ENCODE data around the gene TMEM218.
"Not testable (repeated sequence)": the region's sequence is repeated elsewhere in the genome, so short reads cannot be mapped to it uniquely, and the experiment has no call there.

Gene TMEM218

DNA sequence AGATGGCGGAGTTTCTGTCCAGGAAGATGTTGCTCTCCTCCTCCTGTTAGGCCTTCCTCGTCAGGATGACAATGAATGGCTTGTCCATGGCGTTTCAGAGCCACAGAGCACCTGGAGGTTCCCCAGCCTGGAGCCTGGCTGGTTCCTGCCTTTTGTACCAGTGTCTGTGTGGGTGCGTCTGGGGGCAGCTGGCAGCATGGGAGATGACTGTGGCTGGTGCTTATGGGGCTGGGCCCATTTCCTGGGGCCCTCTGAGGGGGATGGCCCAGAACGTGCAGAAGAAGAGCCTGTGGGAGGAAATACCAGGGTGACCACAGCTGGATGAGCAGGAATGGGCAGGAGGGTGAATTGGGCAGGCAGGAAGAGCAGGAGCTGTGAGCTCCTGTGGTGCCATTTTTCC, 41.6 kb downstream of the TMEM218 start:
- Mint-ChIP-seq H3K4me3 (no peak overlapping the region), H3K27me3 (peaks cover 27% of the 10 kb centered on the region)
- no peak for DNase-seq

DNA sequence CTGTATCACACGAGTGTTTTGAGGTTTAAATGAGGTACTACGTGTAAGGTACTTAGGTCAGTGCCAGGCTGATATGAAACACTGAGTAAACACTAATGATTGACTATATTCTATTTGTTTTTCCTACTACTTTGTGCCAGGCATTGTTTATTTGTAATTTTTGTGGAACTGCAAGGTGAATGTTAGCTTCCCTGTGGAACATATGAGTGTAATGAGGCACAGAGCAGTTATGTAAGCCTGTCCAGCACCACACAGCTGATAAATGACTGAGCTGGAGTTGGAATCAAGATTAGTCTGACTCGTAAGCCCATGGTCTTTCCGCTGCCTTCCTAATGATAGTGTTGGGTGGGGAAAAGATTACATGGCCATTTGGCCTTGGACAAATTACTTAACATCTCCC, 42.4 kb downstream of the TMEM218 start:
- Mint-ChIP-seq H3K4me1 (peaks cover 30% of the 10 kb centered on the region), H3K27ac (no peak overlapping the region), H3K9me3 (no peaks in the 10 kb centered on the region), H3K36me3 (ENCODE audit: low read depth) (no peaks in the 10 kb centered on the region), H3K27me3 (peaks cover 35% of the 10 kb centered on the region), H3K4me3 (no peak overlapping the region)
- DNase-seq, result no peak
- no peak for ATAC-seq

More for the DNA sequence above, 41.6 kb downstream of the TMEM218 start:
- no peak for ATAC-seq
- no peak overlapping the region for H3K27ac Mint-ChIP-seq
- no peaks in the 10 kb centered on the region for H3K9me3 Mint-ChIP-seq
- H3K36me3 Mint-ChIP-seq (ENCODE audit: low read depth), result no peaks in the 10 kb centered on the region
- H3K4me1 Mint-ChIP-seq, result peaks cover 28% of the 10 kb centered on the region

DNA sequence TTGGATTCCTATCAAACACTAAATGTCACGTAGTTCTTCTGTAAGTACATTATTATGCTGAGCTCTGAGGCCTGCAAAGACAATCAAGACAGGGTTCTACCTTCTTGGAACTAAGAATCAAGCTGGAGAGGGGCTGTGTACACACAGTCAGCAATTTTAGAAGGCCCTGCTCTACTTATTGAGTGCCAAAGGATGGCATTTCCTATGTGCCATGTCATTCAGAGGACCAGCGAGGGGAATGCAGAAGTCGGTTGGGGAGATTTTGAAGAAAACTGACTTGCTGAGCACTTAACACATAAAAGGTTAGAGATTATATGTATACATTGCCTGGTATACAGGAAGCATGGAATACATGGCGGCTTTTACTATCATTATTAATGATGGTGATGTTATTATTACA, 43.1 kb downstream of the TMEM218 start:
- ATAC-seq (no peak), DNase-seq (no peak)
- Mint-ChIP-seq H3K27ac (no peak overlapping the region), H3K9me3 (no peaks in the 10 kb centered on the region), H3K4me3 (no peak overlapping the region), H3K27me3 (peaks cover 40% of the 10 kb centered on the region), H3K4me1 (peaks cover 34% of the 10 kb centered on the region), H3K36me3 (ENCODE audit: low read depth) (no peaks in the 10 kb centered on the region)

DNA sequence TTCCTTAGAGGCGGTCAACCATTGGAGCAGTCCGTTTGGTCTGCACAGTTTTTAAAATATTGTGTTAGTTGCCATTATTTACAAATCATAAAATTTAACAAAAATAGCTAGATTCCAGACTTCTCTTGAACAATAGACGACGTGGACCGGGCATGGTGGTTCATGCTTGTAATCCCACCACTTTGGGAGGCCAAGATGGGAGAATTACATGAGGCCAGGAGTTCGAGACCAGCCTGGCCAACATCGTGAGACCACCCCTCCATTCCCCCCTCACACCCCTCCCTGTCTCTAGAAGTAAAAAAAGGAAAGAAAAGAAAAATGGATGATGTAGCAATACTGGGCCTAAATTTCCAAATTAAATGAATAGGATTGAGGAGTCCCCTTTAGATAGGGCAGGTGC, 47.4 kb downstream of the TMEM218 start:
- H3K4me1 Mint-ChIP-seq, result peaks cover 20% of the 10 kb centered on the region
- ATAC-seq (no peak), DNase-seq (no peak)
- no peaks in the 10 kb centered on the region for H3K9me3 Mint-ChIP-seq
- H3K4me3 Mint-ChIP-seq, result peak overlapping the region; percentile 12
- H3K27me3 Mint-ChIP-seq, result peaks cover 44% of the 10 kb centered on the region
- H3K36me3 Mint-ChIP-seq (ENCODE audit: low read depth), result no peaks in the 10 kb centered on the region
- no peak overlapping the region for H3K27ac Mint-ChIP-seq

DNA sequence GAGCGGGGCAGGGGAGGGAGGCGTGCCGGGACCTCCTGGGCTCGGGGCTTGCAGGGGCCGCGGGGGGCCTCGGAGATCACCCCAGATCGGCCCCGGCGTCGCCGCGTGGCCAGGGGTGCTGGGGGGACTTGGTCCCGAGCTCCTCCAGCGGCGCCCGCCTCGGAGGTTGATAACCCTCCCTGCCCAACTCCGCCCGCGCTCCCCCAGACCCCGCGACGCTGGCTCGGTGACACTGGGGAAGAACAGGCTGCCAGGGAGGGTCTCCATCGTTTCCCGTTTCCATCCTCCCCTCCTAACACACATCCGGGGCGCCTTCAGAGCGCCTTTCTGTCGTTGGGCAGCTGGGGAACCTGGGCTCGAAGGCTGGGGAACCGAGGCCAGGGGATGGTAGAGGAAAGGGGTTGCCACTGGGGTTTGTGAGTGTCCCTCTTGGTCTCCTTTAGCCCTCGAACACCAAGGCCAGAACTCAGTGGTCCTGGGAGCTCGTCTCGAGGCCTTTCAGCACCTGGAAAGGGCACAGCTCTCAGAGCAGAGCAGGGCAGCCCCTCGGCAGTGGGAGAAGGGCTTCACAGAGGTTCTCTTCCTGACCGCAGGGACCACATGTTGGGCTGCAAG, 47.9 kb downstream of the TMEM218 start:
- Mint-ChIP-seq H3K27ac (no peak overlapping the region), H3K4me1 (peaks cover 20% of the 10 kb centered on the region), H3K4me3 (peak overlapping the region; percentile 28), H3K36me3 (ENCODE audit: low read depth) (no peaks in the 10 kb centered on the region), H3K9me3 (no peaks in the 10 kb centered on the region), H3K27me3 (peaks cover 43% of the 10 kb centered on the region)
- DNase-seq (no peak), ATAC-seq (peak; percentile 5)

DNA sequence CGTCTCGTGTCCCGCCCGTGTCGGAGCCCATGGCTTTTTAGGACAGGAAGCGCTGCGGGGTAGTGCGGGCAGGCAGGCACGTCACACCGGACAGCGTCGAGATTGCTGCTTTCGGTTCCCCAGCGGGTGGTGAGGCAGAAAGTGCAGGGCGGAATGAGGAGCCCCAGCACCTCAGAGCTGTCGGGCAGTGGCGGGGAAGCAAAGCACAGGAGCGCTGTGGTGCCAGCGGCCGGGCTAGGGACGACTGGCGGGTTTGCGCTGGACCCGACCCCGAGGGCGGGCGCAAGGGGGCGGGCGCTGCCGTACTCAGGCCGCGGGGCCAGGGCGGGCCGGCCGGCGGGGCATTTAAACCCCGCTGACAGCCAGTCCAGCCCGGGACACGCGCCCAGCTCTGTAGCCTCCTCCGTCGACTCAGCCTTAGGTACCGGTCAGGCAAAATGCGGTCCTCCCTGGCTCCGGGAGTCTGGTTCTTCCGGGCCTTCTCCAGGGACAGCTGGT, 48.4 kb downstream of the TMEM218 start, which contains the start of gene SLC37A2:
TSS of gene SLC37A2 (plus strand) at position 375 of the 498 bp plus-strand sequence. CDS start at position 438, 63 bp downstream.
- no peaks in the 10 kb centered on the region for H3K36me3 Mint-ChIP-seq (ENCODE audit: low read depth)
- H3K4me1 Mint-ChIP-seq, result peaks cover 20% of the 10 kb centered on the region
- H3K27me3 Mint-ChIP-seq, result peaks cover 43% of the 10 kb centered on the region
- no peak within 1 kb of the TSS for H3K27ac Mint-ChIP-seq
- H3K4me3 Mint-ChIP-seq, result peak within 1 kb of the TSS; percentile 77
- DNase-seq (peak; percentile 61), ATAC-seq (peak; percentile 91)
- H3K9me3 Mint-ChIP-seq, result no peaks in the 10 kb centered on the region

DNA sequence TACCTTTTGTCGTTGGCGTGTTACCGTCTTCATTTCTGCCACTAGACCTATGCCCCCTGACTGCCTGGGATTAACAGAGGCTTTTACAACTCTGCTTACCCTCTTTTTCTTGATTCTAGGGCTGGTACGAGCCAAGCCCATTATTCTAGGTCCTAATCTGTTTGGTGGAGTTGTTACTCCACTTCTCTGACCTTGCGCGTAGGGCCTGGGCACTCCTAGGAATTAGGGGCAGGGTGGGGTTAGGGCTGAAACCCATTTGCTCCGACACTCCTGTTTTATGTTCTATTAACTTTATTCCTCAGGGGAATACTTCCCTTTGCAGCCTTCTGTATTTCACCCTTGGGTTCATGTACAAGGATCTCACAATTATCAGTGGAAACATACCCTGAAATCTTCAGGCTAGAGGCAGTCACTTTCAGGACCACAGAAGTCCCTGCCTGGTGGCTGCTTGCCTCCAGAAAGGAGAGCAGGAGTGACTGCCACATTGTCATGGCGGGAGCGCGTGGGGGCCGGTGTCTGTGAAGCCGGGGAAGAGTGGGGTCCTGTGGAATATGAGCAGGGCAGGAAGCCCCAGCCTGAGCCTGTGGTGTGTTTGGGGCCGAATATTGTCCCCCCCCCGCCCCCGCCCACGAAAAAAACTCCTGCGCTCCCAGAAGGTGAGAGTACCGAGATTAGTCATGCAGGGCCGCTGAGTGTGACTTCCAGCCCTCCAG, 49.1 kb downstream of the TMEM218 start:
- DNase-seq (no peak), ATAC-seq (peak; percentile 38)
- Mint-ChIP-seq H3K4me3 (peak overlapping the region; percentile 77), H3K27me3 (peaks cover 39% of the 10 kb centered on the region), H3K9me3 (no peaks in the 10 kb centered on the region), H3K4me1 (peaks cover 20% of the 10 kb centered on the region), H3K36me3 (ENCODE audit: low read depth) (no peaks in the 10 kb centered on the region), H3K27ac (no peak overlapping the region)

DNA sequence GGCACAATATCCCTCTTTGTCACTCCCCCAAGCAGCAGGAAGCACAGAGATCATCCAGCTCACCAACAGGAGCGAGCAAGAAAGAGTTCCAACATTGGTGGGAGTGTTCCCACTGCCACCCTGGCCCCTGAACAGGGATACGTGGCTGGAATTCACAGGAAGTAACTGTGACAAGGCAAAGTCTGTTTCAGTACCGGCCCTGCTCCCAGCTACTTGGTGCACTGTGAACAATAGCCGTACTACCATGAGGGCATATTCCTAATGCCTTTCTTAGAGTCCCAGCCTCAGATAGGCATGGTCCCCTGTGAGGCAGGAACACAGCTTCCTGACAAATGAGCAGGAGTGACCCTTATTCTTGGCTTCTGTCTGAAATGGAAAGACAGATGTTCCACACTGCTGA, 50.1 kb downstream of the TMEM218 start:
- ATAC-seq (no peak), DNase-seq (no peak)
- Mint-ChIP-seq H3K4me3 (no peak overlapping the region), H3K36me3 (ENCODE audit: low read depth) (no peaks in the 10 kb centered on the region), H3K27ac (no peak overlapping the region), H3K27me3 (peaks cover 34% of the 10 kb centered on the region), H3K4me1 (peaks cover 20% of the 10 kb centered on the region), H3K9me3 (no peaks in the 10 kb centered on the region)

DNA sequence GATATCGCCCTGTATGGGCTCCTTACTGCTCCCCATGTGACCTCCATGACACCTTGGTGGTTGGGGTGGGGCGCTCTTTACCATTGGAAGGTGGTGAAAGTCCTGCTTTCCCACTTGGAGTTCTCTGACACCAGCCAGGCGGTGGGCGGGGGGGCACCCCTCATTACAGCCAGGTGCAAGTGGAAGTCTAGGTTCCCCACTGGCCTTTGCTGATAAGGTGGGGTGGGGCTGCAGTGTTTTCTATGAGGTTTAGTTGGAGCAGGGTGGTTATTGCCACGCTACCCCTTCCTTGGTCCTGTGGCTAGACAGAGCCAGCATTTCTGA, 53.8 kb downstream of the TMEM218 start:
- no peak overlapping the region for H3K4me3 Mint-ChIP-seq
- peaks cover 8% of the 10 kb centered on the region for H3K4me1 Mint-ChIP-seq
- H3K27me3 Mint-ChIP-seq, result peaks cover 5% of the 10 kb centered on the region

DNA sequence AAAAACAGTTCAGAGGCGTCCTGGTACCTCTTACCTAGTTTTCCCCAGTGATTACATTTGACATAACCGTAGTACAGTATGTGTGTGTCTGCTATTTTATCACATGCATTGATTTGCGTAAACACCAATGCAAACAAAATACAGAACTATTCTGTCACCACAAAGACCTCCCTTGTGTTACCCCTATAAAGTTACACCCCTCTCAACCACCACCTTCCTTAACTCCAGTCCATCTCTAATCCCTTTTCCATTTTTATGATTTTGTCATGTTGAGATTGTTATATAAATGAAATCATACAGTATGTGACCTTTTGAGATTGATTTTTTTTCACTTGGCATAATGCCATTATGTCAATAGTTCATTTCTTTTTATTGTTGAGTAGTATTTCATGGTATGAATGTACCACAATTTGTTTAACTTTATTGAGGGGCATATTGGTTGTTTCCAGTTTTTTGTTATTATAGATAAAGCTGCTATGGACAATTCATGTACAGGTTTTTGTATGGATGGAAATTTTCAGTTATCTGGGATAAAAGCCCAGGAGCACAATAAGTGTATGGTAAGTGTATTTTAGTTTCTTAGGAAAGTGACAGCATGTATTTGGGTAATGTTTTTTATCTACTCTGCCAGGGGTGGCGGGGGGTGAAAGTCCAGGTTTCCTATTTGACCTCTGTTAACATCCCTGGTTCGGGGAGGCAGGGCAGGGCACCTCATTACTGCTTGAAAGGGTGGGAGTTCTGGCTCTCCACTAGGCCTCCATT, 54.3 kb downstream of the TMEM218 start:
- peaks cover 4% of the 10 kb centered on the region for H3K4me1 Mint-ChIP-seq
- ATAC-seq, result no peak
- H3K36me3 Mint-ChIP-seq (ENCODE audit: low read depth), result peaks cover 2% of the 10 kb centered on the region
- H3K27me3 Mint-ChIP-seq, result peaks cover 5% of the 10 kb centered on the region
- no peaks in the 10 kb centered on the region for H3K9me3 Mint-ChIP-seq
- H3K4me3 Mint-ChIP-seq, result no peak overlapping the region
- H3K27ac Mint-ChIP-seq, result no peak overlapping the region
- no peak for DNase-seq

More for the DNA sequence above, 53.8 kb downstream of the TMEM218 start:
- Mint-ChIP-seq H3K27ac (no peak overlapping the region), H3K9me3 (no peaks in the 10 kb centered on the region), H3K36me3 (ENCODE audit: low read depth) (peaks cover 2% of the 10 kb centered on the region)
- no peak for ATAC-seq
- DNase-seq, result no peak

DNA sequence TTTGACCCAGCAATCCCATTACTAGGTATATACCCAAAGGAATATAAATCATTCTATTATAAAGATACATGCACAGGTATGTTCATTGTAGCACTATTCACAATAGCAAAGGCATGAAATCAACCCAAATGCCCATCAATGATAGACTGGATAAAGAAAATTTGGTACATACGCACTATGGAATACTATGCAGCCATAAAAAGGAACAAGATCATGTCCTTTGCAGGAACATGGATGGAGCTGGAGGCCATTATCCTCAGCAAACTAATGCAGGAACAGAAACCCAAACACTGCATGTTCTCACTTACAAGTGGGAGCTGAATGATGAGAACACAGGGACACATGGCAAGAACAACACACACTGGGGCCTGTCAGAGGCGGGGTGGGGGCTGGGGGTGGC, 55.3 kb downstream of the TMEM218 start:
- H3K4me3 Mint-ChIP-seq; H3K27ac Mint-ChIP-seq; H3K9me3 Mint-ChIP-seq; H3K4me1 Mint-ChIP-seq; H3K36me3 Mint-ChIP-seq (ENCODE audit: low read depth); DNase-seq; H3K27me3 Mint-ChIP-seq; ATAC-seq: not testable (repeated sequence)

DNA sequence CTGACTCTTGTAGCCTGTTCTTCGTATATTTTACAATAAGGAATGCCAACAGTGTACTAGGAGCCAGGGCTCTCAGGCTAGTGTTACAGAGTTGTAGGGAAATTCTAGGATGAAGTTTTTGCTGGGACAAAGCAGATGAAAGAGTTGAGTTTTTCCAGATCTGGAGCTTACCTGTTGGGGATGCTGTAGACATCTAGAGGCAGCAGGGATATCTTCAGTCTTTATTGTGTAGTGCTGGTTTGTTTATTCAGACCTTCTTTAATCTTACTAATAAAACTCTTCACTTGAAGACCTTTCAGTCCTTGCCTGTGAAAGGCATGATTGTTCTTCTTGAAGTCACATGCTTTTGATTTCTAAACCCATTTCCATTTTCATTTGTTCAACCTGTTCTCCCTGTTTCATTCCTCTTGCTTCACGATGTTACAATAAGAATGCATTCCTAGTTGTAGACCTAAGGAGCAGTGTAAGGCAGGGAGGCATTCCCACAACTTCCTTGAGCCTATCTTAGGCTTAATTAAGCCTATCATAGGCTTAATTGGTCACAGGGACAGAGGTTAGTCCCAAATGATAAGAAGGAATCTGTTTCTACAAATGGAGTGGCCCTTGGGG, 56.2 kb downstream of the TMEM218 start:
- Mint-ChIP-seq H3K27me3 (peaks cover 2% of the 10 kb centered on the region), H3K36me3 (ENCODE audit: low read depth) (peaks cover 2% of the 10 kb centered on the region), H3K4me3 (no peak overlapping the region), H3K9me3 (no peaks in the 10 kb centered on the region), H3K4me1 (no peaks in the 10 kb centered on the region), H3K27ac (no peak overlapping the region)
- DNase-seq (no peak), ATAC-seq (no peak)

DNA sequence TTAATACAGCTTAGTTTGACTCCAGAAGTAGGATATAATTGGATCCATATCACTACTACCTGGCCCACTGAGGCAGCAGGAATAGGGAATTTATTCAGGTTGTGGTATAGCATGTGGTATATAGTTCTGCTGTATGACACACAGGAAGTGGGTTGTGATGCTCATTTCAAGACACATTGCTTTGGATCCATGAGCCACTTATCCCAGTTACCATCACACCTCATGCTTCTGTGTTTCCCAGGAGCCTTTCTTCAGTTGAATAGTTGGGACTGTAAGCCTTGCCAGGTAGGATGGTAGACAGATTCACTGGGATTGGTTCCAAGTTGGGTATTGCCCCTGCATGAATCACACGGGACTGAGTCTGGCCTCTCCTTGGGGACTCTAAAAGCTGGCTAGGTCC, 58.3 kb downstream of the TMEM218 start:
- no peaks in the 10 kb centered on the region for H3K4me1 Mint-ChIP-seq
- H3K36me3 Mint-ChIP-seq (ENCODE audit: low read depth), result peaks cover 2% of the 10 kb centered on the region
- H3K9me3 Mint-ChIP-seq, result no peaks in the 10 kb centered on the region
- DNase-seq (no peak), ATAC-seq (peak; percentile 71)
- H3K4me3 Mint-ChIP-seq, result no peak overlapping the region
- no peak overlapping the region for H3K27ac Mint-ChIP-seq
- no peaks in the 10 kb centered on the region for H3K27me3 Mint-ChIP-seq

DNA sequence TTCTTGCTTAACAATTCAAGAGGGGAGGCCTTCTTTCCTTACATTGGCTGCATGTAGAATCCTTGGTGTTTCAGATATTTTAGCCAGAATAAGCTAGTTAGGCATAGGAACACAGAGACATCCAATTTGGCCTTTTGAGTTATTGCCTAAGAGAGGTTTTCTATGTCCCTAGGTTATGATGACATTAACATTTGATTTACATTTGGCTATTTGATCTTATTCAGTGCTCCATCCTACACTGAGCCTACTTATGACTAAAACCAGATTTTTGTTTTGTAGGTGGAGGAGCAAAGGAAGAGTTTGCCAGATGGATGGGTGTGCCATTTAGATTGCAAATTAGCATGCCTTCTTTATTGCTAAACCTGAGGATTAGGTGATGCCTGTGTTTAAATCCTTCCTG, 59.4 kb downstream of the TMEM218 start:
- H3K36me3 Mint-ChIP-seq (ENCODE audit: low read depth), result peaks cover 2% of the 10 kb centered on the region
- no peaks in the 10 kb centered on the region for H3K9me3 Mint-ChIP-seq
- no peaks in the 10 kb centered on the region for H3K4me1 Mint-ChIP-seq

More for the DNA sequence above, 59.4 kb downstream of the TMEM218 start:
- Mint-ChIP-seq H3K27me3 (no peaks in the 10 kb centered on the region), H3K27ac (no peak overlapping the region), H3K4me3 (no peak overlapping the region)
- ATAC-seq, result no peak
- no peak for DNase-seq

Data from activated naive CD8-positive, alpha-beta T cell treated with anti-CD3 and anti-CD28 coated beads, Interleukin-2, amount 50 U/mL, for 24 hours (primary cell).